C1 segment of cervical spinal cord (tissue), 14 donors: ENCODE results near the gene OOSP4B.
"Not testable (repeated sequence)": the region's sequence is repeated elsewhere in the genome, so short reads cannot be mapped to it uniquely, and the experiment has no call there.

ENCODE experiments used
- DNase-seq, 14 donors: peaks; one replicate each; lab custom pipeline; 2025; lab: John Stamatoyannopoulos, UW

The OOSP4B gene

DNA sequence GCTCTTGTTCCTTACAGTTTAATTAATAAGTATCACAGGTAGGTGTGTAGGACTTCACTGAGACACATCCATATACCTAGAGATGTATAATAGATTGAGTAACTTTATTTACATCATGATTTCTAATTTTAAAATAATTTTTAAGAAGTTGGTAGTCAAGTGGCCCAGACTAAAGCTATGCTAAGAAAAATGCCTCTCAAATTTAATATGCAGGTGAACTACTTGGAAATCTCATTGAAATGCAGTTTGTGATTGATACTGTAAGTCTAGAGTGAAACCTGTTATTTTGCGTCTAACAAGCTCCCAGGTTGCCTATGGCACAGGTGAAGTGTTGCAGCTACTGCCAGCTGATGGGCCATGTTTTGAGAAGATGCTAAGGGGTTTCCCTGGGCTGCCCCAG is at the start of gene OOSP4B:
TSS of gene OOSP4B (plus strand) at position 301 of the 400 bp plus-strand sequence.
- DNase-seq, result no peak

DNA sequence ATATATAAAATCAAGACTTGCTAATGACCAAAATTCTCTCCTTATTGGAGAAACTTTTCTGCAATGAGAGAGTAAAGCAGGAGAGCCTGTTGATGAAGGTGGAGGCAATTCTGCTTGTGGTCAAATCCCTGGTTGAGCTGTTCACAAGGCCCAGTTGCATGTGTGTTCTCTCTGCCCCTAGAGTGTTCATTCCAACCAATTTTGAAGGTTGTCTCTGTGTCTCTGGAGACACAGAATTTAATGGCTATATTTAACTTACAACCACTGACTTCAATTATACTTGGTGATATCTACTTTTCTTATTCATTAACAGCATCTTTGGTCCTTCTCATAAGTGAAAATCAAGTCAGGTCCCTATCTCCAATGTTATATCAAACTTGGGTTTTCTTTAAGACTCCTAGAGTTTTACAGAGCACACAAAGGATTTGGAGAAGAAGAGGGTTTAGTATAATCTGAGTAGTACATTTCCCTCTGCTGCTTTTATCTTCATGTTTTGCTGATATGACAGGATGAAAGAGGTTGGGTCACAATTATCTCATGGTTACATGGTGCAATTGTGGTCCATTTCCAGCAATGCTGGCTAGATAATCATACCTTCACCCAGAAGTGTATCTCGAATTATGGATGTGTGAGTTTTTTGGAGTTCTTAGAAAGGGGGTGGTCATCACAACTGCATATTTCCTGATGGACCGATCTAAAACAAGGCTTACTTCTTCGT is 49.1 kb upstream of the OOSP4B start:
- no peak for DNase-seq

DNA sequence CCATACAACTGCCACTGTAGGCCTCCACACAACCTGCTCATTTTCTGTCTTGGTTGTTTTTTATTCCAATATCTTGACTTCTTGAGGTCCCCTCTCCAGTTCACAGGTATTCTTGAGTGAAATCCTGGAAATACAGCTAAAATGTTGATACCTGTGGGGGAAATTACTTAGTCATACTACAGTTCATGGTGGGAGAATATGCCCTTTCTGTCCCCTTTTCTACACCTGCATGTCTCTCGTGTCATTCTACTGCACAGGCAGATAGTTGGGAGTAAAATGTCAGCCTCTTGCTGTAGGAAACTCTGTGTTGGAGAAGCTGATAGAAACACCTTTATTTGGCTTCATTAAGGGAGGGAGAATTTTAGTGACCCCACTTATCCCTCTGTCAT is 48.6 kb upstream of the OOSP4B start:
- DNase-seq, result no peak

DNA sequence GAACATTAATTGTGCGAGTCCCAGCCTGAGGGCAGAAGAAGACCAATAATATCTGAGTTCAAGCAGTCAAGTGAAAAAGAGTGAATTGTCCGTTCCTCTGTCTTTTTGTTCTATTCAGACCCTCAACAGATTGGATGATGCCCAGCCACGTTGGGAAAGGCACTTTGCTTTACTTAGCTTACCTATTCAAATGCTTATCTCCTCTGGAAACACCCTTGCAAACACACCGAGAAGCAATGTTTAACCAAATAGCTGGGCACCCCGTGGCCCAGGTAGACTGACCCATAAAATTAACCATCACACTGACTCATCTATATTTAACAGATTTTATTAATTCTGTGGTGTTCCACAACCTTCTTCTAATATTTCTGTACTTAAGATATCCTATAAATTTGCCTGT is 43.9 kb upstream of the OOSP4B start:
- DNase-seq, result no peak

DNA sequence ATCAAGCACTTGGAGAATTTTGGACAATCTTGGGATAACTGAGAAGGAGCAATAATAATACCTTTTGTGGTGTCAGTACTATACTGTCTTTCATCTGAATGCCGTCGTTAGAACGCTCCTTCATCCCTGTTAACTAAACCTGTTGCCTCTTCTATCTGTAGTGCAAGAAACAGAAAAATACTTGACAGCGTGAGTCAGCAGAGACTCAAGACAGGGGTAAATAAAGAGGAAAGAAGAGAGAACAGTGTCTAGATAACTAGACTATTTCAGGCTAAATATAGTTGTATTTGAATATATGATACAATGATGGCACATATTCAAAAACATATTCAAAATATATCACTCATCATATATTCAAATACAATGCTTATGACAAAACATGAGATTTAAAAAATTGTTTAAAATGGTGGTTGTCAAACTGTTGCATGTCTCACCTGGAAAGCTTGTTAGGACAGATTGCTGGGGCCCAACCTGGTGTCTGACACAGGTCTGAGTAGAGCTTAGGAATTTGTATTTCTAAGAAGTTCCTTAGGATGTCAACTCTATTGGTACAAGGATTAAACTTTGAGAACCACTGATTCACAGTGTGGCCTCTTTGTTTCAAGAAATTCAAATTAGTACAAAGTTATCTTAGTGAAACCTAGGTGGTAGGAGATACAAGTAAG is 35.7 kb upstream of the OOSP4B start:
- DNase-seq, result no peak

DNA sequence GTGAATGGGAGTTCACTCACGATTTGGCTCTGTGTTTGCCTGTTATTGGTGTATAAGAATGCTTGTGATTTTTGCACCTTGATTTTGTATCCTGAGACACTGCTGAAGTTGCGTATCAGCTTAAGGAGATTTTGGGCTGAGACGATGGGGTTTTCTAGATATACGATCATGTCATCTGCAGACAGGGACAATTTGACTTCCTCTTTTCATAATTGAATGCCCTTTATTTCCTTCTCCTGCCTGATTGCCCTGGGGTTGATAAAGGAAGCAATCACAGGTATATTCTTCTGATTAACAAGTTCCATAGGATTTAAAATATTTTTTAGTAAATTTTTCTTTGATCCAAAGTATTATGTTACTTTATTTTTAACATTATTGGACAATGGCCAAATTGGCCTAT is 34.9 kb upstream of the OOSP4B start:
- not testable (repeated sequence) for DNase-seq

DNA sequence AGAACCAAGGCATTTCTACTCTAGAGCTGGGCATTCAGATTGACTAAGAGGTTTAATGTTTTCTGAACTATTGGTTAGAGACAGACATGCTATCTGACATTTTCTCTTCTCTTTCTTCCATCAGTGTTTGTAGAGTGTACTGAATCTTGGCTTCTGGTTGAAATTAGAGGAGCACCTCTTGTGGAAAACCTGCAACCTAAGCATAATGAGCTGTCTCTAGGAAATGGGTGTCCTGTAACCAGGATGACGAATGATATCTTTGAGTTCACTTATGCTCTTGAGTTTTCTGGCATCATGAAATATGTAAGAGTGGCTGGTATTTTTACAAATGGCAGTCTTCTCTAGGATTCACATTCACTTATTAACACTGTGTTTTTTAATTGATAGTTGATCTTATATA is 33.8 kb upstream of the OOSP4B start:
- DNase-seq, result no peak

DNA sequence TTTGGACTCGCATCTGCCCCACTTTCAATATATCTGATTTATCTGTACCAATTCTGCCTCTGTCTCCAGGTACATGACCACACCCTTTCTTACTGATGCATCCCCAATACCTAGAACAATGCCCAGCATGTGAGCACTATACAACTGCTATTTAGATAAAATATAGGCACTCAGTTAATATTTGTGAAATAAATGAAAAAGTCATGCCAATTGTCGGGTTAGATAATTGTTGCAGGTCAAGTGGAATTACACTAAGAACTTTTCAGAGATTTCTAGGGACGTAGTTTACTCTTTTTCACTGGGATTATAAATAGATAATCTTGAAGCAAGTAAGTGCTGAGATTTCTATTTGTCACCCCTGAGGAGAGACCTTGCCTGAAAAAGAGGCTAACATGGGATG is 32.6 kb upstream of the OOSP4B start:
- DNase-seq, result no peak

DNA sequence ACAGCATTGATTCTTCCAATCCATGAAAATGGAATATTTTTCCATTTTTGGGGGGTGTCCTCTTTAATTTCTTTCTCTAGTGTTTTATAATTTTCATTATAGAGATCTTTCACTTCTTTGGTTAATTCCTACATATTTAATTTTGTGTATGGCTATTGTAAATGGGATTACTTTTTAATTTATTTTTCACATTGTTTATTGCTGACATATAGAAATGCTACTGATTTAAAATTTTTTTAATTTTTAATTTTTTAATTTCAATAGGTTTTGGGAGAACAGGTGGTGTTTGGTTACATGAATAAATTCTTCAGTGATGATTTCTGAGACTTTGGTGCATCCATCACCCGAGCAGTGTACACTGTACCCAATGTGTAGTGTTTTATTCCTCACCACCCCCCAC is 26.6 kb upstream of the OOSP4B start:
- DNase-seq, result no peak

DNA sequence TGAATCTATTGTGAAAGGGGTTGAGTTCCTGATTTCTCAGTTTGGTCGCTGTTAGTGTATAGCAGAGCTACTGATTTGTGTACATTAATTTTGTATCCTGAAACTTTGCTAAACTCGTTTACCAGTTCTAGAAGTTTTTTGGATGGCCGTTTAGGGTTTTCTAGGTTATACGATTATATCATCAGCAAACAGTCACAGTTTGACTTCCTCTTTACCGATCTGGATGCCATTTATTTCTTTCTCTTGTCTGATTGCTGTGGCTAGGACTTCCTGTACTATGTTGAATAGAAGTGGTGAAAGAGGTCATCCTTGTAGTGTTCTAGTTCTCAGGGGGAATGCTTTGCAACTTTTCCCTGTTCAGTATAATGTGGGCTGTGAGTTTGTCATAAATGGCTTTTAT is 24.6 kb upstream of the OOSP4B start:
- no peak for DNase-seq

DNA sequence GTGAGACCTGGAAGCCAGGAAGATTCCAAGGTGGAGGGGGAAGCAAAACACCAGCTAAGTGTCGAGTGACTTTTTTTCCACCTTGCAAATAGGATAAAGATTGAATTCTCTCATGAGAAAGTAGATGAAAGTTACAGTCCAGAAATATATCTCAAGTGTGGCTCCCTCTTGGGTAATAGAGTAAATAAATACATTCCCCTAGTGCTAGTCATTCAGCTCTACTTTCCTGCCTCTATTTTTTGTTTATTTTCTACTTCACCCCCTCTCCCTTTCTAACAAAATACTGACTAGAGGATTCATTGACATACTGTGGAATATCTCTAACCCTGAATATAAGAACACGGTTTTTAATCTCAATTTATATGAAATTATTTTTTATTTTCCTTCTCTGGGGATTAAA is 19.2 kb upstream of the OOSP4B start:
- no peak for DNase-seq

DNA sequence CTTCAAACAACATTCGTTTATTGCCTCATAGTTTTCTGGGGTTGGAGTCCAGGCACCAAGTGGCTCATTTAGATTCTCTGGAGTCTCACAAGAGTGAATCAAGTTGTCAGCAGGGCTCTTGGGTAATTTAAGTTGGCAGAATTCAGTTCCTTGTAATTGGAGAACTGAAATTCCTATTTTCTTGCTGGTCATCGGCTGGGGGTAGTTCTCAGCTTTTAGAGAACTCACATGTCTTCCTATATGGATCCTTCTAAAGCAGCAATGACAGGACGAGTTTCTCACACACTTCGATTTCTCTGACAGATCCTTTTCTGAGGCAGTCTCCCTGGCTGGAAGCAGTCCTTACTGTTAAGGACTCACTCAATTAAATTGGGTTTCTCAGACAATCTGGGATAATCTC is 17.3 kb upstream of the OOSP4B start:
- DNase-seq, result no peak

DNA sequence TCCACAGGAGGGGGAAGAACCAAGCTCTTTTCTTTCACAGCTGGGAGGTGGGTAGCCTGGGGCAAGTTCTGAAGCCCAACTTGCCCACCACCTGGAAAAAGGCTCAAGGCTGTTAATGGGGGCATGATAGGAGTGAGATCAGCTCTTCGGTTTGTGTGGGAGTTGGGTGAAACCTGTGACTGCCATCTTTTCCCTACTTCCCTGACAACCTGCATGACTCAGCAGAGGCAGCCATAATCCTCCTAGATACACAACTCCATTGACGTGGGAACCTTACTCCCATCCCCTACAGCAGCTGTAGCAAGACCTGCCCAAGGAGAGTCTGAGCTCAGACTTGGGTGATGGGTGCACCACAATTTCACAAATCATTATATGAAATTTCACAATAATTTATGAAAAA is 13.3 kb upstream of the OOSP4B start:
- DNase-seq, result no peak

DNA sequence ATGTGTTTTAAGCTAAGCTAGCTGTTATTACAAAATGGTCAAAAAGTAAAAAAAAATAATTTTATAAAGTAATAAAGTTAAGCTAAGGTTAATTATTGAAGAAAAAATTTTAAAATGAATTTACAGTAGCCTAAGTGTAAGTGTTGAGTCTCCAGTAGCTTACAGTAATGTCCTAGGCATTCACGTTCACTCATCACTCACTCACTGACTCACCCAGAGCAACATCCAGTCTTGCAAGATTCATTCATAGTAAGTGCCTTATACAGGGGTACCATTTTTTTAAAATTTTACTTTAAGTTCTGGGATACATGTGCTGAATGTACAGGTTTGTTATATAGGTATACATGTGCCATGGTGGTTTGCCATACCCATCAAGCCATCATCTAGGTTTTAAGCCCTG is 11.6 kb upstream of the OOSP4B start:
- DNase-seq, result no peak

DNA sequence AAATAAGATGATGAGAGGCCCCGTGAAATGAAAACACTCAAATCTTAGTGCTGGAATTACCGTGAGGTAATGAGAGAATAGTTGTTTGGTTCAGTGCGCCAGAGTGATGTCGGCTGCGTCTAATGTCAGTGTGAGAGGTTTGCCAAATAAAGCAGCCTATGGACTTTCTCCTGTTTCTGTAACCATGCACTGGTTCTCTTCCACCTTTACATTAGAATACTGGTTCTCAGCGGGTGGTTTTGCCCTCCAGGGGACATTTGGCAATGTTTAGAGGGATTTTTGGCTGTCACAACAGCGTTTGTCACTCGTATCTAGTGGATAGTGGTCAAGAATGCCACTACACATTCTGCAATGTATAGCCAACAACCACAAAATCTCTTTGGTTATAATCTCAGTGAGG is 1.1 kb downstream of the OOSP4B start:
- DNase-seq, result no peak

DNA sequence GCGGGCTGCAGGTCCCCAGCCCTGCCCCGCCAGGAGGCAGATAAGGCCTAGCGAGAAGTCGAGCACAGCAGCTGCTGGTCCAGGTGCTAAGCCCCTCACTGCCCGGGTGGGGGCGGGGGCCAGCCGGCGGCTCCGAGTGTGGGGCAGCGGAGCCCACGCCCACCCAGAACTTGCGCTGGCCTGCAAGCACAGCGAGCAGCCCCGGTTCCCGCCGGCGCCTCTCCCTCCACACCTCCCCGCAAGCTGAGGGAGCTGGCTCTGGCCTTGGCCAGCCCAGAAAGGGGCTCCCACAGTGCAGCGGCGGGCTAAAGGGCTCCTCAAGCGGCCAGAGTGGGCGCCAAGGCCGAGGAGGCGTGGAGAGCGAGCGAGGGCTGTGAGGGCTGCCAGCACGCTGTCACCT is 3.4 kb downstream of the OOSP4B start:
- DNase-seq, result not testable (repeated sequence)

DNA sequence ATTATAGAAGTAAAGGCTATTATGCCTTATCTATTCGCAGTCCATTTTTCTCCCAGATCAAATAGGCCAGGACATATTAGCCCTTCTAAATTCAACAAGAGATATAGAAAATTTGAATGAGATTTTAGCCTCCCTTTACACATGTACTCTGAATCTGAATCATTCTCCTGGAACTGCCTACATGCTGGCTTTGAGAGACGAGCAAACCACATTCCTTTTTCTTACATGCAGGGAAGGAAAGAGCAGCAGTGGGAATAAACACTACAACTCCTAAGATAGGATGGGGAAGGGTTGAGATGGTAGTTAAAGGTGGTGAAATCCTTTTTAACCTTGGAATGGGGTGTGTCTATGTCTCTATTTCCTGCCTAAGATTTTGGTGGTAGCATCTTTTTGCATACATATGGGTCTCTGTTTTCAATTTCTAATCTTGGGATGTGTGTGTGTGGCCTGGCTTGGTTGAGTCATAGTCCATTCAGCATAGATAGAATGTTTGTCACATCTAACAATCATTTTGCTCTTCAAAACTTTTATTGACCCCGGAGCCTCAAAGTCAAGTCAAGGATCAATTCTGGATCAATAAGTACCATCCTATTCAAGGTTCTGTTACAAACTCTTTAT is 12.1 kb downstream of the OOSP4B start:
- no peak for DNase-seq

DNA sequence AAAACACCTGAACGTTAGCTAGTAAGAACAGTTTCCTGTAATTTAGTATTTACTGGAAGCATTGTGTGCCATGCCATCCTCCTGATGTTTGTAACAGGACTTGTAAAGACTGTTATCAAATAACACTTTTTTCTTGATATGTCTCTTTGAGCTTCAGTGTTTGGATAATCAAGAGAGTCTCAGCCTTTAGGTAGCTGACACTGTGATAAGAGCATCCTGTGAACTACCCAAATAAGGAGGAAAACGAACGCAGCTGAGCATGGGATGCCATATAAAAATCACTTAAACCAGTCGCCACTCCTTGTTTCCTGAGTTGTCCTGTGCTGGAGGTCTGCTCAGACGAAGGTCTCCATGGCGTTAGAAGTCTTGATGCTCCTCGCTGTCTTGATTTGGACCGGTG is 23.1 kb downstream of the OOSP4B start, which contains the start of gene OOSP2:
TSS of gene OOSP2 (plus strand) at position 301 of the 400 bp plus-strand sequence. CDS start at position 352, 51 bp downstream.
- DNase-seq, result no peak

DNA sequence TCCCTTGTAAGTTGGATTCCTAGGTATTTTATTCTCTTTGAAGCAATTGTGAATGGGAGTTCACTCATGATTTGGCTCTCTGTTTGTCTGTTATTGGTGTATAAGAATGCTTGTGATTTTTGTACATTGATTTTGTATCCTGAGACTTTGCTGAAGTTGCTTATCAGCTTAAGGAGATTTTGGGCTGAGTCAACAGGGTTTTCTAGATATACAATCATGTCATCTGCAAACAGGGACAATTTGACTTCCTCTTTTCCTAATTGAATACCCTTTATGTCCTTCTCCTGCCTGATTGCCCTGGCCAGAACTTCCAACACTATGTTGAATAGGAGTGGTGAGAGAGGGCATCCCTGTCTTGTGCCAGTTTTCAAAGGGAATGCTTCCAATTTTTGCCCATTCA is 33.4 kb downstream of the OOSP4B start:
- not testable (repeated sequence) for DNase-seq

DNA sequence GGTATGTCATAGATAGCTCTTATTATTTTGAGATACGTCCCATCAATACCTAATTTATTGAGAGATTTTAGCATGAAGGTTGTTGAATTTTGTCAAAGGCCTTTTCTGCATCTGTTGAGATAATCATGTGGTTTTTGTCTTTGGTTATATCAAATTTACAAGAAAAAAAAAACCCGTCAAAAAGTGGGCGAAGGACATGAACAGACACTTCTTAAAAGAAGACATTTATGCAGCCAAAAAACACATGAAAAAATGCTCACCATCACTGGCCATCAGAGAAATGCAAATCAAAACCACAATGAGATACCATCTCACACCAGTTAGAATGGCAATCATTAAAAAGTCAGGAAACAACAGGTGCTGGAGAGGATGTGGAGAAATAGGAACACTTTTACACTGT is 33.9 kb downstream of the OOSP4B start:
- DNase-seq, result not testable (repeated sequence)

DNA sequence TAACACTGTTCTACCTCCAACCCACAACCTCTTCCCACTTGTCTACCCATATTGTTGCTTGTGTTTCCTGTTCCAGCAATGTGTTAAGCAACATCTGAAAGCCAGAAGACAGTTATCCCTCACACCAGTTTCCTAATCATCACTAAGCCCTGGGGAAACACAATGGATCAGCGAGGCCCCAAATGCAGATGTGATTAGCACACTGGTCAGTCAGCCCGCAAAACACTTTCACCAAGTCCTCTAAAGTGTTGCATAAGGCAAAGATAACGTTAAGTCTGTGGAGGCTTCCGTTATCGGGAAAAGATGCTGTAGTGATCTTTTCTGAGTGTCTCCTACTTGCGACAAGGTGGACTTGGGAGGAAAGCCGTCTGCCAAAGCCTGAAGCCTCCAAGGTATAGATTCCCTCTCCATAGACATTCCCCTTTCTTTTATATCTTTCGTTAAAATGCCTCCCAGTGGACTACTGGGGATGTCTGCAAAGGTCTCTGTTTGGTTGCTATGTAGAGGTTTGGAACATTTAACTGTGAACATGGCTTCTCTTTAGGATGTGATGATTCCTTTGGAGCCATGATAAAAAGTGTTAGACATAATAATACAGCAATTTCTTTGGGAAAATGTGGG is 39.5 kb downstream of the OOSP4B start, which contains the start of gene MS4A3:
TSS of gene MS4A3 (plus strand) at position 317 of the 621 bp plus-strand sequence. CDS start 4,496 bp downstream, outside the sequence.
- no peak for DNase-seq

DNA sequence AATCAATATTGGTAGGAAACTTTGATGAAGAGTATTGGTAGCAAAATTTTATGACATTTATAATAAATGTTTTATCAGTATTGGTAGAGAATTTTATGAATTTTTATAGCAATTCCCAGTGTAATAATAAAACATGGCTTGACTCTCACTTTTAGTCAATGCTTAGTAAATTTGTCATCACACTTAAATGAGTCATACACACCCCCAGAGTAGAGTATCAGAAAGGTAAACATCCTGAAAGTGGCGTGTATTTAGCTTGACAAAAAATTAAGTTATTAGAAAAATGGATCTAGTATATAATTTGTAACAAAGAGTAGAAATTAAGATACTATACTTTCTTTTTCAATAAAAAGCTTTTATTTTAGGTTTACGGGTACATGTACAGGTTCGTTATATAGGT is 42.1 kb downstream of the OOSP4B start:
- no peak for DNase-seq
